Measurements from ENCODE around the gene RUSC1.

RUSC1 gene

DNA sequence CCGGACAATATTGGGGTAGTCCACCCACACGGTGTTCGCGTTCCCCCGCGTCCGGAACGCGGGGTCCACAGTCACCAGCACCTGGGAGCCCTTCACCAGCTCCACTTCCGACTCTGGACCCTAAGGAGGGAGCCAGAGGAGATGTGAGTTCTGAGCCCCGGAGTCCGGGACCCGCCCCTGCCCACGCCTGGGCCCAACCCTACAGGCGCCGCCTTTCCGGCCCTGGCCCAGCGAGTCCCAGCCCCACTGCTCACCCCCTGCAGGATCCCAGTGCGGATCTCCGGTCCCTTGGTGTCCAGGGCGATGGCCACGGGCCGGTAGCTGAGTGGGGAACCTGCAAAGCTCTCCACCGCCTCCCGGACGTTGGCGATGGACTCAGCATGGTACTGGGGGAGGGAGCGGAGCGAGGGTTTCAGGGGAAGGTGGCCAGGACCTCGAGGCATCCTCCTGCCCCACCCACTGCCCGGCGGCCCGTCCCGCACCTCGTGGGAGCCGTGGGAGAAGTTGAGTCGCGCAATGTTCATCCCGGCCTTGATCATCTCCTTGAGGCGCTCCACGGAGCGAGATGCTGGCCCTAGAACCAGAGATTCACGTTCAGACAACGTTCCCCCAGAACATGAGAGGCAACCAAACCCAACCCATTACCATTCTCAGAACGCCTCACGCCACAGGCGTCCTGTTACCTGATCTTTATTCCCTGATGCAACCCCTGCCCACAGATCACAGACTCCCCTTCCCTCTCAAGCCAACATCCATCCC is 25.3 kb upstream of the RUSC1 start:
- no peak for DNase-seq

DNA sequence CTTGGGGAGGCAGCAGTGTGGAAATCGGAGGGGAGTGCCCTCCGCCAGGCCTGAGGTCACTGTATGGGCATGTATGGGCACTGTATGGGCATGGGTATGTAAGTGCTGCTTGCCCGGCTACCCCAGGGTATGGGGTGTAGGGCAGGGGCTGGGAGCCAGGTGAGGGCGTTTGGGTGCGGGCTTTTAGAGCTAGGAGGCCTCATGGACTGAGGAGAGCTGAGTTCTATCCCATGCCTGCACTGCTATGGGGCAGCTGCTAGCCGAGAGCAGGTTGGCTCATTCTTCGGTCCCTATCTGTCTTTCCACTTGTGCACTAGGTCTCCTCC is 24.8 kb upstream of the RUSC1 start:
- no peak for DNase-seq

DNA sequence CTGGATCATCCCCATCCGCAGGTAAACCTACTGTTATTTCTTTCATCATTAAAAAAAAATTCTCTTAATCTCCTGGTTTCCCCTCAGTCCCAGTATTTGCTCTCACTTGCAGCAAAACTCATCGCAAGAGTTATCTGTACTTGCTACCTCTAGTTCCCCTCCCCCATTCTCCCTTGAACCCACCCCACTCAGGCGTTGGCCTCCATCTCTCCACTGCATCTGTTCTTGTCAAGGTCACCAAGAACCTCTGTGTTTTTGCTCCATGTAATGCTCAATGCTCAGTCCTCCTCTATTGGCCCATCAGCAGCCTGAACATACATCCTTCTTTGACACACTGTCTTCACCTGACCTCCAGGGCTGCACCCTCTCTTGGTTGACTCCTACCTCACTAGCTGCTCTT is 24.0 kb upstream of the RUSC1 start:
- DNase-seq: no peak

DNA sequence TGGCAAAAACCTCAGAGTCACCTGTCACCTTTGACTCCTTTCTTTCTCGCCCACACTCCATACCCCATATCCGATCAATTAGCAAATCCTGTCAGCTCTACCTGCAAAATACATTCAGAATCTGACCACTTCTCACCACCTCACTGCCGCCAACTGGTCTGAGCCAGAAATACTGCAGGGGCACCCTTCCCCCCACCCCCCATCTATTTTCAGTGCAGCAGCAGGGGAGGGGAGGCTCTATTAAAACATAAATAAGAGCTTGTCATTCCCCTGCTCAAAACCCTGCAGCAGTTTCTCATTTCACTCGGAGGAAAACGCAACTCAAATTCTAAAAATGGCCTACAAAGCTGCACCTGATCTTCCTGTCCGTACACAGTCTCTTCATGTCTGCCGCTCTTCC is 23.3 kb upstream of the RUSC1 start:
- no peak for DNase-seq

DNA sequence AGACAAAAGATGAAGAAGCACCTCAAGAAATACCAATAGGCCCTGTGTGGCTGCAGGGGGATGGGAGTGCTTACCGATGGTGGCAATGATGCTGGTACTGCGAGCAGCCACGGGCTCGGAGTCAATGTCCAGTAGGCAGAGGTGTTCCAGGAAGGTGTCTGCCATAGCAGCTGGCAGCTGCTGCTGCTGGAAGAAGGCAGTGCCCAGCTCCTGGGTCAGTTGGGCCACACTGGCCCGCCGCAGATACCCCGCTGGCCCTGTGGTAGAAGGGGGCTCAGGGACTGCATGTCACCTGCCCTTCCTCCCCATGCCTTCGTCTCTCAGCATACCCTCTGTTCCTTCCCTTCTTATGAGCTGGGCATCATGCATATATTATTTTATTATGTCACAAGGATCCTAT is 20.7 kb upstream of the RUSC1 start:
- DNase-seq: no peak

DNA sequence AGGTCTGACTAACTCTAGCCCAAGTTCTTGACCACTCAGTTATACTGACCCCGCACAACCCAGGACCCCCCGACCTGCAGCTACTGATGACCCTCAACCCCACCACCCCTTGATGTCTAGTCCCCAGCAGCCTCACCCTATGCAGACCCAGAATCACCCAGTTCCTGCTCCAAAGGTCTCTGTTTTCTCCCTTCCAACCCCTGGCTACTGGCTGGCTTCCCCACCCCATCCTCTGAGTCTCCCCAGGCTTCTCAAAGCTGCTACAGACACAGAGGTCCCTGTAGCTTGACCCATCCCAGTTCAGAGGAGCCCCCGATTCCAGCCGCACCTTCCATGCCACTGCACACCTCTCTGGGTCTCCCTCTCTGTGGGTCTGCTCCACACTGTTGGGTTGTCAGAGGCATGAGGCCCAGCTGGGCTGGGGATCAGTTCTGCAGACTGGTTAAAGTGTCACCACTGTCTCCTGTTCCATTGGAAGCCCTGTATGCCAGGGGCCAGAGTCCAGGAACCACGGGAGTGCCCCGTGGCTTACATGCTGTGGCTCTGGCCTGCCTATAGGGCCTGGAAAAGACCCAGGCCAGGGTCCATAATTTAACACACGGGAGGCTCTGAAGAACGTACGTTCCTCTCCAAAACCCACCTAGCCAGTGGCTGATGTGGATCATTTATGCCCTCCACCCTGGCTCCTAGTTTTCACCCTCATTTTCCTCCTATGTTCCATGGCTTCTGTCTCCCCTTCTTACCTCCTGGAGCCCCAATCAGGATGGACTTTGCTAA is 20.0 kb upstream of the RUSC1 start:
- DNase-seq: no peak

DNA sequence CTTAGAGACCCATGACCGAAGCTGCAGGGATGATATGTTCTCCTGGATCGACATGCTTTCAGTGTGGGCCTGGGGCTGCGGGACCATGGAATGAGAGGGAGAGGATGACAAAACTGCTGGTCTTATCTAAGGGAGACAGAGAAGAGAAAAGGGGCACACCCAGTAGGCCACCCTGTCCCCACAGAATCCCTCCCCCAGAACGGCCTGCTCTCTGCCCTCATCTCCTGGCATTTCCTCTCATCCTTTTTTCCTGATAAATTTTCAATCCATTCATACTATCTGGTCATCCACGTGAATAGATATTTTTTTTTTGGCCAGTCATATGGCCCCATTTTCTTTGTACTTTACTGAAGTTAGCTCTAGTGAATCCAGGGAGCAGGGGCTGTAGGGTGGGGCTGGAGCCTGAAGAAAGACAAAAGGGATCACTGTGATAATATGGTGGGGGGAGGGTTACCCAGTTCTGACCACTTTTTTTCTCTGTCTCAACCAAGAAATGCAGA is 19.3 kb upstream of the RUSC1 start, which contains the start of gene PKLR:
Gene PKLR, minus strand, starts transcription at position 97 of the 500 bp plus-strand sequence. Its CDS starts 43 bp downstream, at position 54.
- DNase-seq: no peak

DNA sequence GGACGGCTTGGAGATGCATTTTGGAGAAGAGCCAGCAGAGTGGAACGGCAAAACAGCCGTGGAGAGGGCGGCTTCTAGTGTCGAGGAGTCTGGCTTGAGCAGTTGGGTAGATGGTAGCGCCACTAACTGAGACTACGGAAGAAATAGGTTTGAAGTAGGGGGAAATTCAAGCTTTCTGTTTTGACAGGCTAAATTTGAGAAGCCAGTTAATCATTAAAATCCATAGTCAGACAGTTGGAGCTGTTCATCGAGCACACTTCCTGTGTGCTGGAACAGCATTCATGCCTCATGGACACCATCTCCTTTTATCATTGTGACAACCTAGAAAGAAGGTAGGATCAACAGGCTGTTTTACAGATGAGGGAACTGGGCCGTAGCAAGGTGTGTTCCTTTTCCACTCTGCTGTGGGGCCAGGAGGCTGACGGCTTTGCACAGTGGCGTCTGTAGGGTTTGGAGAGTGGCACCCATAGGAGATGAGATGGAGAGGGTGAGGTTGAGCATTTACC is 16.1 kb upstream of the RUSC1 start:
- DNase-seq: no peak

DNA sequence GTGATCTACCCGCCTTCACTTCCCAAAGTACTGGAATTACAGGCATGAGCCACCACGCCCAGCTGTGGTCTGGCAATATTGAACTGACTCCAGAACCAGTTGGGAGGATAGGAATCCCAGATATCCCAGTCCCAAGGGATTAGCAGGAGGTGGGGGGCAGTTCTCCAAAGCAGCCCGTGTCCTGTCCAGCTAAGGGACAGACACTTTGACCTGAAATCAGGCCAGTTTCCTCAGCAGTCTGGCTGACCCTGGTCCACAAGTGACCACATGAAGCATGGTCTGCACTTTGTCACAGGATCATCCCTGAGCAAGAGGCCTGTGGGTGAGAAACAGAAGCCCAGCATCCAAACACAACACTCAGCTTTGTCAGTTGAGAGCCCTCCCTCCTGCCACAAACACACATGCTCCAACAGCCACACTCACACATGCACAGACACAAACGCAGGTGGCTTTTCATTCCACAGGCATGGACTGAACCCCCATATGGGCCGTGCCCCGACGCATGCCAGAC is 14.8 kb upstream of the RUSC1 start:
- no peak for DNase-seq

DNA sequence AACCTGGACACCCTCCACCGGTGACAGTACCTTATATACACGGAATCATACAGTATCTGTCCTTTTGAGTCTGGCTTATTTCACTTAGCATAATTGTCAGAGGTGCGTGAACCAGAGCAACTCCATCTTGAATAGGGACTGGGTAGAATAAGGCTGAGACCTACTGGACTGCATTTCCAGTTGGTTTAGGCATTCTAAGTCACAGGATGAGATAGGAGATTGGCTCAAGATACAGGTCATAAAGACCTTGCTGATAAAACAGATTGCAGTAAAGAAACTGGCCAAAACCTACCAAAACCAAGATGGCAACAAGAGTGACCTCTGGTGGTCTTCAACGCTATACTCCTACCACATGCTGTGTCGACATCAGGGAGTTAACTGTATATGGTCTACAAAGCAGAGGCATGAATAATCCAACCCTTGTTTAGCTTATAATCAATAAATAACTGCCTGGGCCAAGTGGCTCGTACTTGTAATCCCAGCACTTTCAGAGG is 13.4 kb upstream of the RUSC1 start:
- DNase-seq: no peak

DNA sequence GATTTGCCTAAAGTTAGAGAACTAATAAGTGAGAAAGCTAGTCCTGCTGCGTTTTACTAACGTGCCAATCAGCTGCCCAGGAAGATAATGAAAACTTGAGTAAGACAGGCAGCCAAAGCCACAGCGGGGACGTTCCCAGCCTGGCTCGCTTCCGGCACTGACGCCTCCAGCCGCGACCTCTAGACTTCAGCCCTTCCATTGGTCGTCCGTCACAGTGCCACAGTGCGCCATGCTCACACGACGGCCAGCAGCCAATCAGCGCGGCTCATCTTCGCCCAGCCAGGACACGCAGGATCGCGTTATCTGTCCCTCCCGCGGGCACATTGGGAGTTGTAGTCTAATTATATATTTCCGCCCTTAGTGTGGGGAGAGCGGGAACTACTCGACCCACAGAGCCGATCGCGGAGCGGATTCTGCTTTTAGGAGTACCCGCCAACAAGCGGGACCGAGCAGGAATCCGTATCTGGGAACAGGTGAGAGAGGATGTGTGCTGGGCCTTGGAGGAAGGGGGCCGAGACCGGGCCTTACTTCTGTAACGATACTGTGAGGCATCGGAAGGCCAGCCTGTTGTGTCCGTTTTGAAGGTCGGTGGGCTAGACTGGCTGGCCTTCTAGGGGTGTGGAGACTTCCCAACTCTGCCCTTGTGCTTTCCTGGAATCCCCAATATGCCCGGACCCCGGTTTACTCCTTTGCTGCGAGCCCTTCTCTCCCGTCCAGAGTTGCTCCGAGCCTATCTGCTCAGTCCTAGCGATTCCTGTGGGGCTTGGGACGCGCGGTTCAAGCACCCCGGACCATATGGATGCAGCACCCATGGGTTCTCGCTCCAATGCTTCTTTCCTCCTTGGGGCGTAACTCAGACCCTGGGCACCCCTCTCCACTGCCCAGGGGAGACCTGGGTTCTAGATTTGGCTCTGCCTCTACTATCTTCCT is 11.9 kb upstream of the RUSC1 start, which contains the start of gene FDPS:
Gene FDPS, plus strand, starts transcription at position 374 of the 930 bp plus-strand sequence. CDS start 924 bp downstream, outside the sequence.
- peak; percentile 97 for DNase-seq

DNA sequence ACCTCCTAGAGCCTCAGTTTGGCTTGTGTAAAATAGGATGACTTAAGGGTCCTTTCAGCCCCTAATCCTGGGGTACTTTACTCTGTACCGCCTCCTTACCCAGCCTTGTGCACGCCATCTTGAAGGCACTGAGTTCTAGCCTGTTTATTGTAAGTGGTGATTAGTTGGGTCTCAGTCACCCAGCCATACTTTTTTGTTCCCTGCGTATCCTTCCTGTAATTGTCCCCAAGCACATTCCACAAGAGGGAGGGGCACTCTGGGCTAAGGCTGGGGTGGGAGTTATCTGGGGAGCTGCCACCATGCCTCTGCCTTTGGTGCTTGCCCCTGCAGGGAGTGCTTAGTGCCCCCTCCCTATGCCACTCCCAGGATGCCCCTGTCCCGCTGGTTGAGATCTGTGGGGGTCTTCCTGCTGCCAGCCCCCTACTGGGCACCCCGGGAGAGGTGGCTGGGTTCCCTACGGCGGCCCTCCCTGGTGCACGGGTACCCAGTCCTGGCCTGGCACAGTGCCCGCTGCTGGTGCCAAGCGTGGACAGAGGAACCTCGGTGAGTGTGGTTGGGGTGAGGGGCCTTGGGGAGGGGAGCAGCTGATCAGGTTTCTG is 11.2 kb upstream of the RUSC1 start:
- no peak for DNase-seq

DNA sequence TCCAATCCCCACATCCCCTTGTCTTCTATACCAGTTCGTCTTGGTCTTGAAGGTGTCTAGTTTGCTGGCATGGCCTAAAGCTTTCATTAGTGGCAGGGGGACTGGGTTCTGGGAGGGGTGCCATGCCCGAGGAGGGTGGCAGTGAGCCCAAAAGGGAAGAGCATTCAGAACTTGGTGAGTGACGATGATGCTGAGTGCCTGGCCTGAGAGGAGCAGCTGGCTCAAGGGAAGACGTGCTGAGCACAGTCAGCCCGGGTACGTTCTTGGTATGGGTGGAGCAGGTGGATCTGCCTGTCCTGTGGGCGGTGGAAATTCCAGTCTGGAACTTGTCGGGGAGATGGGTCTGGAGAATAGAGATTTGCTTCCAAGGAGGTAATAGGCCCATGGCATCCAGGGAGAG is 7.4 kb upstream of the RUSC1 start:
- no peak for DNase-seq

DNA sequence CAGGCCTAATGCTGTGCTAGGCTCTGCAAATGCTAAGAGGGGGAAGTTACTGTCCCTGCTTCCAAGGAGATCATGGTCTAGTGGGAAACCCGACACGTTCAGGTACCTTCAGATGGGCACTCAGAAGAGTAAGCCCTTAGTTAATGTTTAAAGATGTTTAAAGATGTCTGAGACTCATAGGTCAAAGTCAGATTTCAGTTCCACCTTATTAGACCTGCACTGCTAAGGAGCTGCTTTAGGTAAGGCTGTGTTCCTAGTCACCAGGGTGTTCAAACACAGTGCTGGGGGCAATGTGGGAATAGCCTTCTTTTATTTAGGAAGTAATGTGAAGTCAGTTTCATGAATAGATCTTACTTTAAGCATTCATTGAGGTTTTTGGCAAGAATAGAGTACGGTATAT is 3.8 kb upstream of the RUSC1 start:
- DNase-seq: no peak

DNA sequence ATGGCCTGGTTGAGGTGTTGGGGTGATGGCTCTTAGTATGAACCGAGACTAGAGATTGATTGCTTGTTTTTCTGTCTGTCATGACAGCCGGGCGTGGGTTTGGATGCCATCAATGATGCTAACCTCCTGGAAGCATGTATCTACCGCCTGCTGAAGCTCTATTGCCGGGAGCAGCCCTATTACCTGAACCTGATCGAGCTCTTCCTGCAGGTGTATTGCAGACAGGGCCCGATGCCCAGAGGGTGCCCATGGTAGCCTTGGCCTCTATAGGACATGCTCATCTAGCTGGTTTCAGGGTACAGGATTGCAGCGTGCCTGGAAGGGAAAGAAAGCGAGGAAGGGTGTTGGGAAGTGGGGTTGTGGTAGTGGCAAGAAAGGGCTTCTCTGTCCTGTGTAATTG is 2.6 kb upstream of the RUSC1 start:
- no peak for DNase-seq

DNA sequence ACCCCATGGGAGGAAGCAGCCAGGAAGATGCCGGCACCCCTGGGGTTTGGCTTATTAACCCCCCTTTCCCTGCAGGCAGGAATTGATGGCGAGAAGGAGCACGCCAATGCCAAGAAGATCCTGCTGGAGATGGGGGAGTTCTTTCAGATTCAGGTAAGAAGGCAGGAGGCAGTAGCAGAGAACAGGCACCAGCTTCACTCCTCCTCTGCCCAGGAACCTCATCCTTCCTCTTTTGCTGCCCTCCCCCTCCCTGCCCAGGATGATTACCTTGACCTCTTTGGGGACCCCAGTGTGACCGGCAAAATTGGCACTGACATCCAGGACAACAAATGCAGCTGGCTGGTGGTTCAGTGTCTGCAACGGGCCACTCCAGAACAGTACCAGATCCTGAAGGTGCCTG is 1.2 kb upstream of the RUSC1 start:
- DNase-seq: no peak

DNA sequence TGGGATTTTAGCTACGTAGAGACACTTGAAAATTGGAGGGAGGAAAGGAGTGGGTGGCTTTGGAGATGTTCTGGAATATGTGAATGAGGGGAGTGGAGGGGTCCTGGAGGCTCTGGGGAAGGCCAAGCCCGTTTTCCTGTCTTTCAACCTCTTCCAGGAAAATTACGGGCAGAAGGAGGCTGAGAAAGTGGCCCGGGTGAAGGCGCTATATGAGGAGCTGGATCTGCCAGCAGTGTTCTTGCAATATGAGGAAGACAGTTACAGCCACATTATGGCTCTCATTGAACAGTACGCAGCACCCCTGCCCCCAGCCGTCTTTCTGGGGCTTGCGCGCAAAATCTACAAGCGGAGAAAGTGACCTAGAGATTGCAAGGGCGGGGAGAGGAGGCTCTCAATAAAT is 442 bp upstream of the RUSC1 start:
- no peak for DNase-seq

DNA sequence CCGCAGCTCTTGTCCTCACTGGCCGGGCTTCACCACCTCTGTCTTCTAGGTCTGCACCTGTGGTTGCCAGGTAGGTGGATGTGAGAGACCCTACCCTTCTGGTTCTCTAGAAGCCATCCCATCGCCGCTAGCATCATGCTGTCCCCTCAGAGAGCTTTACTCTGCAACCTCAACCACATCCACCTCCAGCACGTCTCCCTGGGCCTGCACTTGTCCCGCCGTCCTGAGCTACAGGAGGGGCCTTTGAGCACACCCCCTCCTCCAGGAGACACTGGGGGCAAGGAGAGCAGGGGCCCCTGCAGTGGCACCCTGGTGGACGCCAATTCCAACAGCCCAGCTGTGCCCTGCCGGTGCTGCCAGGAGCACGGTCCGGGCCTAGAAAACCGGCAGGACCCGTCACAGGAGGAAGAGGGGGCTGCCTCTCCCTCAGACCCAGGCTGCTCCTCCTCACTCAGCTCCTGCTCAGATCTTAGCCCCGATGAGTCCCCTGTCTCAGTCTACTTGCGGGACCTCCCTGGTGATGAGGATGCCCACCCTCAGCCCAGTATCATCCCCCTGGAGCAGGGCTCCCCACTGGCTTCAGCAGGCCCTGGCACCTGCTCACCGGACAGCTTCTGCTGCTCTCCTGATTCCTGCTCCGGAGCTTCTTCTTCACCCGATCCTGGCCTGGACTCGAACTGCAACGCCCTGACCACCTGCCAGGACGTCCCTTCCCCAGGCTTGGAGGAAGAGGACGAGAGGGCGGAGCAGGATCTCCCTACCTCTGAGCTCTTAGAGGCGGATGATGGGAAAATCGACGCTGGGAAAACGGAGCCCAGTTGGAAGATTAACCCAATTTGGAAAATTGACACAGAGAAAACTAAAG is 1.2 kb downstream of the RUSC1 start:
- DNase-seq: no peak

DNA sequence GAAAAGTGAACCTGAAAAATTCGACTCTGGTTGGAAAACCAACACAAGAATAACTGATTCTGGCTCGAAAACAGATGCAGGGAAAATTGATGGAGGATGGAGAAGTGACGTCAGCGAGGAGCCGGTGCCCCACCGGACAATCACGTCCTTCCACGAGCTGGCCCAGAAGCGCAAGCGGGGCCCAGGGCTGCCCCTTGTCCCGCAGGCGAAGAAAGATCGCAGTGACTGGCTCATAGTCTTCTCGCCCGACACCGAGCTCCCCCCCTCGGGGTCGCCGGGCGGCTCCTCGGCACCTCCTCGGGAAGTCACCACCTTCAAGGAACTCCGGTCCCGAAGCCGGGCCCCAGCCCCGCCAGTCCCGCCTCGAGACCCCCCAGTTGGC is 1.9 kb downstream of the RUSC1 start:
- DNase-seq: no peak

DNA sequence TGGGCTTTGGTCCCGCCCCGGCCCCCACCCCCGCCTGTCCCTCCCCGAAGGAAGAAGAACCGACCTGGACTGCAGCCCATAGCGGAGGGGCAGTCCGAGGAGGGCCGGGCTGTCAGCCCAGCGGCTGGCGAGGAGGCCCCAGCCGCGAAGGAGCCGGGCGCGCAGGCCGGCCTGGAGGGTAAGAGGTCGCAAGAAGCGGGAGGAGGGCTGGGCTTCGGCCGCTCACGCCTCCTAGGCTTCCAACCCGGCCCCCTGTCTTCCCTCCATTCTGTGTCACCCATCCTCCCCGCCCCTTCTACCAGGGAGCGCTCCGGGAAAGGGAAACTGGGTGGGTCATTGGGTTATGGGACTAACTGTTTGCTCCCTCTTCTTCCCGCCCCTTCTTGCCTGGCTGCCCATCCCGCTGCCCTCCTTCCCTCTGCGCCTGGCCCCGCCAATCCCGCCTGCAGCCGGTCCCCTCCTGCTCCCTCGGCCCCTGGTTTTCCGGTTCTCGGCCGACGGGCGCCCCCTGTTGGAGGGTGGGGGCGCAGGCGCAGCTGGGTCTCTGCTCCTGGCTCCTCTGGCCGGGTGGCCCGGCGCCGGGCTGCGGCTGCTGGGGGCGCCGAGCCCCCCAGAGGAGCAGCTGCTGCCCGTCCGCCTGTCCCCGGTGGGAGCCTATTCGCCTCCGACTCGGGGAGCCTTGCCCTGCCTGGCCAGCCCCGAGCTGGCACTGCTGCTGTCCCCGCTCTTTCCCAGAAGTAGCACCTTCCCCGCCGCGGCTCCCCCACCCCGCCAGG is 2.4 kb downstream of the RUSC1 start:
- peak; percentile 89 for DNase-seq

DNA sequence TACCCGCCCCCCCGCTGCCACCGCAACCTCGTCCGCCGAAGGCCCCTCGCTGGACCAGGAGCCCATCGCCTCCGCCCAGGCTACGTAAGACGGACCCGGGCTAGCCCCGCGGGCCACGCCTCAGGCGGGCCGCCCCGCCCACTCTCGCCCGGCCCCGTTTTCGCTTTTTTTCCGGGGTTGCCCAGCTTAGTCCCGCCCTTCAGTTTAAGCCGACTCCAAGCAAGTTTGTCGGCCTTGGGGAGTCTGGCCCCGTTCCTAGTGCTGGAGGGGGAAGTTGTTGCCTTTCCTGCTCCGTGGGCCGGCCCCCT is 3.0 kb downstream of the RUSC1 start:
- peak; percentile 71 for DNase-seq

All from NCI-H748 treated with DMSO at 0.1 percent for 48 hours (cell line).